Endothelial cell of umbilical vein (primary cell): ENCODE data around the gene LONRF3.

Experiments used
- CTCF ChIP-seq, 2 donors: IDR thresholded peaks; 1 replicate in 1 of 2; 2 replicates in 1 of 2; pipeline ENCODE4 v1.5.1; 2011; ENCODE audit warnings: low read length in 2 of 2, mild to moderate bottlenecking in 2 of 2, moderate library complexity in 2 of 2, control low read depth in 1 of 2, inconsistent platforms in 1 of 2, low read depth in 1 of 2; ENCODE audit not compliant: insufficient read depth in 1 of 2; ENCODE audit errors: extremely low read depth in 1 of 2
- EZH2 ChIP-seq: IDR thresholded peaks from 2 replicates; pipeline ENCODE4 v1.6.1; 2012; ENCODE audit warnings: borderline replicate concordance, low read depth, mild to moderate bottlenecking, moderate library complexity, low read length, inconsistent platforms; ENCODE audit not compliant: severe bottlenecking
- JUN ChIP-seq: IDR thresholded peaks from 2 replicates; pipeline ENCODE4 v1.6.1; 2011; ENCODE audit warnings: borderline replicate concordance, low read depth; ENCODE audit not compliant: insufficient read length, insufficient read depth
- POLR2A ChIP-seq: IDR thresholded peaks from 2 replicates; pipeline ENCODE4 v1.6.1; 2012; ENCODE audit warnings: low read depth, mild to moderate bottlenecking, control low read depth, low read length
- TF ChIP-seq, protein P1 (sequence below): IDR thresholded peaks from 2 replicates; pipeline ENCODE4 v1.6.1; 2011; ENCODE audit not compliant: insufficient read depth, insufficient read length

DNA sequence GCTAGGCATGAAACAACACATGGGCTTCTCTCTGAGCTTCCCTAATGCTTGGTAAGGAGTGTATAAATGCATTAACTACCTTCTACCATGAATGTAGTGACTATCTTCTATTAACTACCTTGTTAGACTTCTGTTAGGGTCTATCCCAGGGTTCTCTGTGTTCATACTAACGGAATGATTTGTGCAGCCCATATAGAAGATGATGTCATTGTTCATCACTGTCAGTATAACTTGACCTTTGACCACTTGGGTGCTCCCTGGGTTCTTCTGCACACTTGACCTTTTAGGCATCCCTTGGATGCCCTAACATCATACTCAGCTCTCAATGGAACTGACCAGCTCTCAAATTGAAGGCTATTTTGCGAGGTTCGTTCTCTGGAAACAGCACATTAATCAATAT is 67.6 kb downstream of the LONRF3 start:
- TF ChIP-seq CTCF (IDR thresholded peaks at IDR 0.05; ENCODE audit: extremely low read depth in 1 of 2, insufficient read depth in 1 of 2, low read depth in 1 of 2, low read length in 2 of 2) (no peak), POLR2A (no peak), EZH2 (no peak), JUN (no peak)
- TF ChIP-seq, protein P1, sequence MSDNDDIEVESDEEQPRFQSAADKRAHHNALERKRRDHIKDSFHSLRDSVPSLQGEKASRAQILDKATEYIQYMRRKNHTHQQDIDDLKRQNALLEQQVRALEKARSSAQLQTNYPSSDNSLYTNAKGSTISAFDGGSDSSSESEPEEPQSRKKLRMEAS, result no peak
